ENCODE results near the gene SH3RF3. TPM values are rescaled to one million over a fixed set of nuclear protein-coding genes. Genes with fewer than 3 reads are reported as not detected.

The SH3RF3 gene
- polyA plus RNA-seq, 1 of the 3 experiments (the other 2 are of a cell fraction) = 1.9 TPM

GRCh38 chr2:109467701-109468100, 338.7 kb downstream of the SH3RF3 start (continued):
- TF ChIP-seq ZBTB33 (IDR thresholded peaks at IDR 0.05; ENCODE audit: borderline replicate concordance, low read depth) (no peak), SIN3A (IDR thresholded peaks at IDR 0.05; ENCODE audit: borderline replicate concordance, low read depth, low read length) (no peak), FOSL2 (IDR thresholded peaks at IDR 0.05; ENCODE audit: borderline replicate concordance, low read depth) (no peak), USF1 (IDR thresholded peaks at IDR 0.05; ENCODE audit: borderline replicate concordance, low read depth) (no peak), FOXJ3 (CRISPR knock-in tag; IDR thresholded peaks at IDR 0.05) (no peak), GATA2 (CRISPR knock-in tag; IDR thresholded peaks at IDR 0.05) (no peak), EP300 (IDR thresholded peaks at IDR 0.05; ENCODE audit: borderline replicate concordance in 1 of 2, low read depth in 1 of 2, low read length in 1 of 2) (no peak), TEAD4 (IDR thresholded peaks at IDR 0.05; ENCODE audit: borderline replicate concordance, insufficient read depth) (no peak), CTCF (IDR thresholded peaks at IDR 0.05) (no peak)

- CTCF ChIA-PET = interaction anchor here (1.0 kb wide), 1 partner anchor 78 kb away, joined by 3 read pairs; no protein-coding TSS in a partner anchor
- DNase-seq = no peak
These were observed 339.9 kb downstream of the SH3RF3 start for GRCh38 chr2:109468893-109469292.

More at GRCh38 chr2:109468893-109469292, 339.9 kb downstream of the SH3RF3 start:
- Histone ChIP-seq H3K4me2 (no peak overlapping the region), H3K4me3 (ENCODE audit: low read depth in 2 of 2, low read length in 1 of 2) (no peak overlapping the region), H3K27ac (ENCODE audit: low read depth in 2 of 2, low read length in 1 of 2) (no peak overlapping the region), H3K36me3 (replicated peaks in 1 of 2; ENCODE audit: control insufficient read depth in 1 of 2, insufficient read depth in 2 of 2, low read length in 1 of 2) (no peaks in the 10 kb centered on the region), H3K79me2 (ENCODE audit: insufficient read depth) (0 out of 2 replicates have a peak, but pooled peaks cover 6% of the 10 kb centered on the region), H3K4me1 (ENCODE audit: control insufficient read depth in 1 of 2, insufficient read depth in 2 of 2, low read depth in 1 of 2, low read length in 1 of 2) (peaks cover 37 to 47% of the 10 kb centered on the region in 2 experiments), H3K9me3 (no peaks in the 10 kb centered on the region), H3K9ac (no peak overlapping the region), H2AFZ (ENCODE audit: low read depth) (no peak overlapping the region), H4K20me1 (ENCODE audit: insufficient read depth) (no peaks in the 10 kb centered on the region), H3K27me3 (ENCODE audit: insufficient read depth) (no peaks in the 10 kb centered on the region), H3F3A (replicated peaks; ENCODE audit: insufficient read depth) (peaks cover 24% of the 10 kb centered on the region), H3K9me2 (no peaks in the 10 kb centered on the region)
- 94% methylated on average over 7 of the region's 7 CpGs for WGBS (ENCODE audit: low lambda C conversion rate)
- POLR2A ChIA-PET = no interaction called here
- TF ChIP-seq TAF1 (IDR thresholded peaks at IDR 0.05; ENCODE audit: borderline replicate concordance, low read depth, low read length) (no peak), RCOR1 (IDR thresholded peaks at IDR 0.05; ENCODE audit: low read length) (no peak), REST (IDR thresholded peaks at IDR 0.05; ENCODE audit: low read depth, low read length) (no peak), GATA2 (CRISPR knock-in tag; IDR thresholded peaks at IDR 0.05) (no peak), MEF2A (IDR thresholded peaks at IDR 0.05; ENCODE audit: borderline replicate concordance, low read depth) (no peak), FOSL2 (IDR thresholded peaks at IDR 0.05; ENCODE audit: borderline replicate concordance, low read depth) (no peak), RAD21 (IDR thresholded peaks at IDR 0.05; ENCODE audit: low read length) (no peak), IRF3 (IDR thresholded peaks at IDR 0.05; ENCODE audit: low read depth, low read length) (no peak), RXRA (IDR thresholded peaks at IDR 0.05; ENCODE audit: borderline replicate concordance, low read depth) (no peak), POLR2AphosphoS5 (IDR thresholded peaks at IDR 0.05; ENCODE audit: low read depth, low read length) (no peak), GABPA (IDR thresholded peaks at IDR 0.05; ENCODE audit: low read depth) (no peak), FOXJ3 (CRISPR knock-in tag; IDR thresholded peaks at IDR 0.05) (no peak), ELF1 (IDR thresholded peaks at IDR 0.05) (no peak), JUND (IDR thresholded peaks at IDR 0.05) (no peak), USF1 (IDR thresholded peaks at IDR 0.05; ENCODE audit: borderline replicate concordance, low read depth) (no peak), NRF1 (IDR thresholded peaks at IDR 0.05; ENCODE audit: low read depth, low read length) (no peak)

All from SK-N-SH (cell line).